ENCODE data around the gene NECTIN4.

- TF ChIP-seq CTCF (conservative IDR thresholded peaks at IDR 0.05): no peak
- no peak for TF ChIP-seq EZH2 (IDR thresholded peaks at IDR 0.05; ENCODE audit: low read depth)
Measured at GRCh38 chr1:161074676-161075368, 14.5 kb downstream of the NECTIN4 start.
